ENCODE measurements around the gene NDUFAF2.

GRCh38 chr5:61163905-61164304 lies 218.9 kb downstream of the NDUFAF2 start:
- TF ChIP-seq CTCF (IDR thresholded peaks at IDR 0.05) (no peak), POLR2A (IDR thresholded peaks at IDR 0.05) (no peak), EP300 (IDR thresholded peaks at IDR 0.05) (no peak)
